GM23338 (cell line): ENCODE results near the gene ERAP2. TPM values are rescaled to one million over a fixed set of nuclear protein-coding genes. Genes with fewer than 3 reads are reported as not detected.

Experiments used
- ATAC-seq: fragments of 200-7000 bp; cut with Tn5 transposase; 3 replicates; pipeline ENCODE4 v1.9.1; 2020
- DNase-seq: peaks from one replicate; pipeline ENCODE4 v3.0.0-alpha.2; 2015; ENCODE audit warnings: low spot score
- H2AFZ ChIP-seq: fragments of 200-600 bp; sonication (generic); 2 replicates; pipeline ENCODE4 v1.8.0; 2016; ENCODE audit warnings: antibody characterized with exemption, mild to moderate bottlenecking, moderate library complexity
- H3F3A ChIP-seq: fragments of 200-600 bp; sonication (generic); replicated peaks from 2 replicates; pipeline ENCODE4 v1.8.0; 2017; ENCODE audit warnings: antibody characterized with exemption, mixed run types, low read depth
- H3K27ac ChIP-seq: fragments of 200-600 bp; sonication (generic); 2 replicates; pipeline ENCODE4 v1.6.1; 2016; ENCODE audit warnings: low read depth
- H3K27me3 ChIP-seq: fragments of 200-600 bp; sonication (generic); 2 replicates; pipeline ENCODE4 v1.8.0; 2016; ENCODE audit warnings: mild to moderate bottlenecking, mixed run types, moderate library complexity; ENCODE audit not compliant: insufficient read depth
- H3K36me3 ChIP-seq: fragments of 200-600 bp; sonication (generic); 2 replicates; pipeline ENCODE4 v1.8.0; 2016; ENCODE audit warnings: mild to moderate bottlenecking; ENCODE audit not compliant: insufficient read depth
- H3K4me1 ChIP-seq: fragments of 200-600 bp; sonication (generic); 2 replicates; pipeline ENCODE4 v1.8.0; 2016; ENCODE audit warnings: mild to moderate bottlenecking, moderate library complexity; ENCODE audit not compliant: insufficient read depth
- H3K4me2 ChIP-seq: fragments of 200-600 bp; sonication (generic); 2 replicates; pipeline ENCODE4 v1.7.1; 2017; ENCODE audit warnings: mixed run types
- H3K4me3 ChIP-seq: fragments of 200-600 bp; sonication (generic); 2 replicates; pipeline ENCODE4 v1.6.1; 2016; ENCODE audit warnings: mixed run types
- H3K79me2 ChIP-seq: fragments of 200-600 bp; sonication (generic); replicated peaks from 2 replicates; pipeline ENCODE4 v1.8.0; 2017; ENCODE audit warnings: mild to moderate bottlenecking; ENCODE audit not compliant: insufficient read depth
- H3K9me2 ChIP-seq: fragments of 200-600 bp; sonication (generic); 2 replicates; pipeline ENCODE4 v1.8.0; 2017; ENCODE audit not compliant: insufficient read depth
- H4K20me1 ChIP-seq: fragments of 200-600 bp; sonication (generic); replicated peaks from 2 replicates; pipeline ENCODE4 v1.8.0; 2017; ENCODE audit warnings: mild to moderate bottlenecking; ENCODE audit not compliant: insufficient read depth
- H3K27ac Mint-ChIP-seq: 2 replicates; pipeline ENCODE4 v1.8.0; 2020; ENCODE audit warnings: inconsistent platforms, mild to moderate bottlenecking, moderate library complexity, mixed read lengths
- H3K27me3 Mint-ChIP-seq: 3 replicates; pipeline ENCODE4 v1.8.0; 2022; ENCODE audit warnings: low read depth, mild to moderate bottlenecking, moderate library complexity, mixed read lengths, inconsistent platforms; ENCODE audit not compliant: insufficient read depth, poor library complexity
- H3K36me3 Mint-ChIP-seq: 3 replicates; pipeline ENCODE4 v1.8.0; 2021; ENCODE audit warnings: low read depth, mild to moderate bottlenecking, inconsistent platforms, moderate library complexity, mixed read lengths
- H3K4me1 Mint-ChIP-seq: 3 replicates; pipeline ENCODE4 v1.8.0; 2020; ENCODE audit warnings: mild to moderate bottlenecking, inconsistent platforms, mixed read lengths
- H3K4me3 Mint-ChIP-seq: 3 replicates; pipeline ENCODE4 v1.8.0; 2021; ENCODE audit warnings: moderate library complexity, mild to moderate bottlenecking, inconsistent platforms, mixed read lengths
- H3K9me3 Mint-ChIP-seq: 3 replicates; pipeline ENCODE4 v1.8.0; 2020; ENCODE audit warnings: moderate library complexity, mild to moderate bottlenecking, inconsistent platforms, mixed read lengths
- CTCF ChIP-seq, 2 experiments: fragments of 200-600 bp in 1 of 2; sonication (generic) in 1 of 2; conservative IDR thresholded peaks; 2 replicates each; pipeline versions ENCODE4 v1.5.1 to v1.6.1; 2016 to 2017; ENCODE audit warnings: antibody characterized with exemption in 2 of 2, low read depth in 2 of 2, mild to moderate bottlenecking in 2 of 2, moderate library complexity in 1 of 2
- ETS1 ChIP-seq: IDR thresholded peaks from 2 replicates; pipeline ENCODE4 v1.6.1; 2016; ENCODE audit warnings: antibody characterized with exemption
- EZH2 ChIP-seq: fragments of 200-600 bp; sonication (generic); IDR thresholded peaks from one replicate; pipeline ENCODE4 v1.8.0; 2017; ENCODE audit warnings: antibody characterized with exemption, mild to moderate bottlenecking, low read depth; ENCODE audit not compliant: unreplicated experiment
- JUNB ChIP-seq: IDR thresholded peaks from one replicate; pipeline ENCODE4 v1.6.1; 2016; ENCODE audit warnings: antibody characterized with exemption; ENCODE audit not compliant: unreplicated experiment
- NANOG ChIP-seq: IDR thresholded peaks from 2 replicates; pipeline ENCODE4 v1.6.1; 2016; ENCODE audit warnings: antibody characterized with exemption, borderline replicate concordance
- REST ChIP-seq: IDR thresholded peaks from one replicate; pipeline ENCODE4 v1.6.1; 2018; ENCODE audit warnings: antibody characterized with exemption; ENCODE audit not compliant: unreplicated experiment
- ZNF114 ChIP-seq: fragments of 250-450 bp; sonication (Bioruptor Pico); IDR thresholded peaks from 2 replicates; pipeline ENCODE4 v1.5.0; 2020; ENCODE audit warnings: mild to moderate bottlenecking, moderate library complexity
- ZNF331 ChIP-seq: fragments of 250-450 bp; sonication (Bioruptor Pico); IDR thresholded peaks from 2 replicates; pipeline ENCODE4 v1.5.0; 2020; ENCODE audit warnings: low read depth, mild to moderate bottlenecking, moderate library complexity
- polyA plus RNA-seq: library from polyadenylated mRNA; unstranded; fragments of >200 nt; fragmentation: Nextera tagmentation; extraction: Ambion mirVana; gene quantifications from 2 replicates; pipeline ENCODE4 v1.2.1, GENCODE V29; 2016
- total RNA-seq: library from RNA; depleted of rRNA; stranded (reverse); fragments of >200 nt; shearing (Covaris generic); gene quantifications from 2 replicates; pipeline ENCODE4 v1.2.3, GENCODE V29; 2014

ERAP2 gene
- total and polyA plus RNA-seq, 2 experiments from 2014 or later: 0.73 TPM; not detected in 1

GRCh38 chr5:96873449-96873848, 2.9 kb upstream of the ERAP2 start:
- H3K4me3 Mint-ChIP-seq: no peak overlapping the region
- no peaks in the 10 kb centered on the region for H3K36me3 ChIP-seq
- no peaks in the 10 kb centered on the region for H3K9me3 Mint-ChIP-seq
- no peak overlapping the region for H3K27ac Mint-ChIP-seq
- no peaks in the 10 kb centered on the region for H3K9me2 ChIP-seq
- no peaks in the 10 kb centered on the region for H3K27me3 ChIP-seq
- peaks cover 31% of the 10 kb centered on the region for H3K4me1 Mint-ChIP-seq
- H3K4me1 ChIP-seq: peaks cover 15% of the 10 kb centered on the region
- H3F3A ChIP-seq: no peaks in the 10 kb centered on the region
- no peak overlapping the region for H2AFZ ChIP-seq
- H3K27ac ChIP-seq: no peak overlapping the region
- no peaks in the 10 kb centered on the region for H4K20me1 ChIP-seq
- no peaks in the 10 kb centered on the region for H3K27me3 Mint-ChIP-seq
- H3K36me3 Mint-ChIP-seq: no peaks in the 10 kb centered on the region
- no peak for DNase-seq
- ATAC-seq: no peak
- no peaks in the 10 kb centered on the region for H3K79me2 ChIP-seq
- H3K4me3 ChIP-seq: no peak overlapping the region
- TF ChIP-seq EZH2: no peak
- no peak for TF ChIP-seq JUNB
- TF ChIP-seq ETS1: no peak
- TF ChIP-seq REST: no peak
- TF ChIP-seq ZNF331 (CRISPR knock-in tag): no peak
- no peak for TF ChIP-seq ZNF114
- no peak overlapping the region for H3K4me2 ChIP-seq

- H3K27ac ChIP-seq: no peak overlapping the region
- H3K9me2 ChIP-seq: no peaks in the 10 kb centered on the region
- peaks cover 10% of the 10 kb centered on the region for H3K4me1 ChIP-seq
- DNase-seq: no peak
- Mint-ChIP-seq H3K27ac (no peak overlapping the region), H3K9me3 (no peaks in the 10 kb centered on the region), H3K36me3 (no peaks in the 10 kb centered on the region), H3K27me3 (no peaks in the 10 kb centered on the region), H3K4me3 (no peak overlapping the region), H3K4me1 (peaks cover 25% of the 10 kb centered on the region)
- no peak overlapping the region for H3K4me2 ChIP-seq
- TF ChIP-seq CTCF (conservative IDR thresholded peaks at IDR 0.05; ENCODE audit: low read depth in 2 of 2) (no peak), NANOG (no peak), JUNB (no peak), ZNF114 (no peak)
- no peak overlapping the region for H2AFZ ChIP-seq
- no peak for ATAC-seq
- no peaks in the 10 kb centered on the region for H3K79me2 ChIP-seq
- H3K36me3 ChIP-seq: no peaks in the 10 kb centered on the region
- no peaks in the 10 kb centered on the region for H4K20me1 ChIP-seq
- no peak overlapping the region for H3K4me3 ChIP-seq
- no peaks in the 10 kb centered on the region for H3K27me3 ChIP-seq
- no peaks in the 10 kb centered on the region for H3F3A ChIP-seq
These were observed 1.7 kb upstream of the ERAP2 start for GRCh38 chr5:96874631-96875030.
